ENCODE measurements around the gene EMD.
"Not testable (repeated sequence)": the region's sequence is repeated elsewhere in the genome, so short reads cannot be mapped to it uniquely, and the experiment has no call there.

The EMD gene

GRCh38 chrX:154371017-154371788, 7.9 kb upstream of the EMD start:
- peak; percentile 71 for DNase-seq (ENCODE audit: low read depth)

- DNase-seq (ENCODE audit: low read depth): no peak
Observed at GRCh38 chrX:154371789-154372300, 7.2 kb upstream of the EMD start.

- peak; percentile 56 for DNase-seq (ENCODE audit: low read depth)
Observed at GRCh38 chrX:154372612-154373022, 6.5 kb upstream of the EMD start.

- DNase-seq (ENCODE audit: low read depth): peak; percentile 68
Observed at GRCh38 chrX:154373340-154374306, 5.5 kb upstream of the EMD start.

- DNase-seq (ENCODE audit: low read depth): no peak
Observed at GRCh38 chrX:154374313-154375155, 4.6 kb upstream of the EMD start, which contains the start of gene FLNA. FLNA (minus strand) TSS chrX:154374634; CDS start chrX:154371245, 3,389 bp downstream.

GRCh38 chrX:154375156-154375504, 4.0 kb upstream of the EMD start:
- no peak for DNase-seq (ENCODE audit: low read depth)

GRCh38 chrX:154376774-154377173, 2.3 kb upstream of the EMD start:
- no peak for DNase-seq (ENCODE audit: low read depth)

- no peak for DNase-seq (ENCODE audit: low read depth)
Observed at GRCh38 chrX:154378059-154378798, 866 bp upstream of the EMD start.

GRCh38 chrX:154379569-154379951, 465 bp downstream of the EMD start:
- no peak for DNase-seq (ENCODE audit: low read depth)

- DNase-seq (ENCODE audit: low read depth): no peak
Observed at GRCh38 chrX:154380153-154380552, 1.1 kb downstream of the EMD start.

GRCh38 chrX:154380787-154381186, 1.7 kb downstream of the EMD start:
- DNase-seq (ENCODE audit: low read depth): no peak

GRCh38 chrX:154381271-154381670, 2.2 kb downstream of the EMD start:
- no peak for DNase-seq (ENCODE audit: low read depth)

GRCh38 chrX:154382483-154383069, 3.5 kb downstream of the EMD start:
- DNase-seq (ENCODE audit: low read depth): no peak

- DNase-seq (ENCODE audit: low read depth): no peak
Observed at GRCh38 chrX:154383359-154384283, 4.5 kb downstream of the EMD start.

- no peak for DNase-seq (ENCODE audit: low read depth)
Observed at GRCh38 chrX:154384284-154384892, 5.3 kb downstream of the EMD start.

- DNase-seq (ENCODE audit: low read depth): not testable (repeated sequence)
Observed at GRCh38 chrX:154388094-154388493, 9.0 kb downstream of the EMD start.

- not testable (repeated sequence) for DNase-seq (ENCODE audit: low read depth)
Observed at GRCh38 chrX:154388649-154389048, 9.6 kb downstream of the EMD start.

GRCh38 chrX:154389812-154390747, 11.0 kb downstream of the EMD start:
- not testable (repeated sequence) for DNase-seq (ENCODE audit: low read depth)

Data from HS-27A (cell line).